Spleen (tissue), 11 donors: Measurements from ENCODE around the gene RSBN1. TPM values are rescaled to one million over a fixed set of nuclear protein-coding genes. Genes with fewer than 3 reads are reported as not detected.
A peak's percentile ranks its signal among the peaks of the same experiment; 100 is the strongest.

Experiments used
- DNase-seq: peaks from one replicate; pipeline ENCODE4 v3.0.0-alpha.2; 2020
- H3K27ac ChIP-seq, 8 donors: fragments of 200-600 bp; sonication (generic) in 7 of 8; 1 replicate in 4 of 8; 2 replicates in 4 of 8; pipeline versions ENCODE4 v1.5.0 to v1.8.0; 2016 to 2021; ENCODE audit warnings: inconsistent platforms in 4 of 8, mild to moderate bottlenecking in 4 of 8, moderate library complexity in 1 of 8
- H3K27me3 ChIP-seq, 7 donors: fragments of 200-600 bp; sonication (generic) in 6 of 7; replicated peaks in 1 of 7; 1 replicate in 4 of 7; 2 replicates in 3 of 7; pipeline versions ENCODE4 v1.5.0 to v1.8.0; 2016 to 2021; ENCODE audit warnings: inconsistent platforms in 3 of 7, mild to moderate bottlenecking in 1 of 7
- H3K36me3 ChIP-seq, 6 donors: fragments of 200-600 bp; sonication (generic) in 5 of 6; 1 replicate in 4 of 6; 2 replicates in 2 of 6; pipeline versions ENCODE4 v1.5.0 to v1.8.0; 2016 to 2021; ENCODE audit warnings: inconsistent platforms in 2 of 6
- H3K4me1 ChIP-seq, 6 donors: fragments of 200-600 bp; sonication (generic) in 5 of 6; 1 replicate in 3 of 6; 2 replicates in 3 of 6; pipeline versions ENCODE4 v1.5.0 to v1.8.0; 2016 to 2021; ENCODE audit warnings: inconsistent platforms in 3 of 6
- H3K4me3 ChIP-seq, 8 donors: fragments of 200-600 bp; sonication (generic) in 7 of 8; 1 replicate in 4 of 8; 2 replicates in 4 of 8; pipeline versions ENCODE4 v1.5.0 to v1.8.0; 2016 to 2021; ENCODE audit warnings: inconsistent platforms in 4 of 8, mild to moderate bottlenecking in 4 of 8, moderate library complexity in 2 of 8
- H3K9me3 ChIP-seq, 8 donors: fragments of 200-600 bp; sonication (generic) in 7 of 8; 1 replicate in 4 of 8; 2 replicates in 4 of 8; pipeline versions ENCODE4 v1.5.0 to v1.8.0; 2016 to 2021; ENCODE audit warnings: inconsistent platforms in 4 of 8
- POLR2A ChIP-seq, 3 donors: fragments of 450-650 bp; IDR thresholded peaks; one replicate each; pipeline ENCODE4 v1.5.1; 2017; ENCODE audit warnings: antibody characterized with exemption in 3 of 3, mild to moderate bottlenecking in 1 of 3
- POLR2AphosphoS5 ChIP-seq, 3 donors: sonication (generic); formaldehyde crosslinking; IDR thresholded peaks; one replicate each; pipeline ENCODE4 v1.5.1; 2017; ENCODE audit warnings: antibody characterized with exemption in 3 of 3
- WGBS, 5 donors: extraction: QIAGEN DNeasy Blood & Tissue Kit in 3 of 5; methylation state at CpG; one replicate each; pipeline versions ENCODE4 v1.1.5 to v1.1.7; 2013 to 2018; 5-methylcytosine and 5-hydroxymethylcytosine counted together
- intact Hi-C: fragments of 100-400 bp; cut with DNase I; formaldehyde crosslinking; loops from one replicate; pipeline ENCODE4 v1.15.0; 2023; ENCODE audit warnings: low total_unique reads
- polyA plus RNA-seq, 3 donors: library from polyadenylated mRNA; stranded (reverse); fragments of 200-250 nt; gene quantifications; one replicate each; pipeline ENCODE4 v1.2.1, GENCODE V29; 2013
- total RNA-seq, 7 donors: library from RNA; depleted of rRNA in 3 of 7; stranded (reverse); fragments of >200 nt in 3 of 7; fragmentation: NEBNext Ultra II Directional in 4 of 7; extraction: Animal tissue kit (Norgen Biotek cat#: 25700) in 4 of 7; gene quantifications; one replicate each; pipeline versions ENCODE4 v1.1.0 to v1.2.1, GENCODE V29; 2016 to 2021
- TF ChIP-seq, protein P1 (sequence below), 11 experiments: fragments of 200-600 bp in 7 of 11; fragments of 450-650 bp in 4 of 11; sonication (generic) in 4 of 11; IDR thresholded peaks in 8 of 11; conservative IDR thresholded peaks in 3 of 11; 1 replicate in 7 of 11; 2 replicates in 4 of 11; pipeline versions ENCODE4 v1.4.0 to v1.8.0; 2016 to 2021; ENCODE audit warnings: antibody characterized with exemption in 11 of 11, inconsistent platforms in 4 of 11, mild to moderate bottlenecking in 1 of 11
- donor health status: healthy with polysubstance abuse.
- donor health status: DM: no; HTN: no; CAD: no; lungs with moderate emphysema.
- donor health status: DM: no; HTN: no; CAD: no.
- donor health status: Bipolar disorder and iron deficiency.
- donor health status: healthy.
- donor health status: DM: no; HTN: no; CAD: no.
- donor health status: DM: yes; HTN: yes; CAD: no.

RSBN1 gene
- total and polyA plus RNA-seq, 10 donors: 5.4 to 34.0 (median 25.7) TPM

- H3K4me3 ChIP-seq: peak overlapping the region in 7 of 8 donors; percentile 66 to 95 (median 76)
- 41 to 57% (median 48%) methylated on average over 5 of the region's 5 CpGs for WGBS, 5 donors
Observed at GRCh38 chr1:113809670-113810602, 2.3 kb downstream of the RSBN1 start.

DNA sequence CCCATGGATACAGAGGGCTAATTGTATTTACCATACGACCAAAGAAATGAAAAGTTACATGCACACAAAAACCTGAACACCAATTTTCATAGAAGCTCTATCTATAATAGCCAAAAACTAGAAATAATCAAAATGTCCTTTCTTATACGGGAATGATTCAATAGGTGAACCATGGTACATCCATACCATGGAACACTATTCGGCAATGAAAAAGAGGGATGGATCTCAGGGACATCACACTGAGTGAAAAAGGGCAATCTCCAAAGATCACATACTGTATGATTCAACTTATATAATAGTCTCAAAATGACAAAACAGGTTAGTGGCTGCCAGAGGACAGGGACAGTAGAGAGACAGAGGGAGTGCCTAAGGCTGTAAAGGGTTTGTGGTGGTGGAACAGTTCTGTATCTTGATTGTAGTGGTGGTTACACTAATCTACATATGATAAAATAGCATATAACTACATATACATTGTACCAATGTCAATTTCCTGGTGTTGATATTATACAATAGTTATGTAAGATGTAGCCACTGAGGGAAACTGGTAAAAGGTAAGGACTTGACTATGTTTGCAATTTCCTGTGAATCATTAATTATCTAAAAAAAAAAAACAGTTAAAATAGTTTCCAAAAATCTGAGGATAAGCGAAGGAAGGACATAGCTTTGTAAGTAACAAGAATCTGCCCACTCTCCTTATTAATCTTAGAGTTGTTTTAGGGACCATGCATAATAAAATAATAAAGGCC is 3.7 kb downstream of the RSBN1 start:
- peaks cover 38 to 85% (median 74%) of the 10 kb centered on the region in 6 donors for H3K4me1 ChIP-seq
- no peaks in the 10 kb centered on the region for H3K9me3 ChIP-seq
- H3K27ac ChIP-seq: peak overlapping the region in 6 of 8 donors; percentile 5 to 98 (median 71)
- H3K27me3 ChIP-seq: no peaks in the 10 kb centered on the region
- TF ChIP-seq POLR2A (IDR thresholded peaks at IDR 0.05): no peak
- TF ChIP-seq, protein P1, sequence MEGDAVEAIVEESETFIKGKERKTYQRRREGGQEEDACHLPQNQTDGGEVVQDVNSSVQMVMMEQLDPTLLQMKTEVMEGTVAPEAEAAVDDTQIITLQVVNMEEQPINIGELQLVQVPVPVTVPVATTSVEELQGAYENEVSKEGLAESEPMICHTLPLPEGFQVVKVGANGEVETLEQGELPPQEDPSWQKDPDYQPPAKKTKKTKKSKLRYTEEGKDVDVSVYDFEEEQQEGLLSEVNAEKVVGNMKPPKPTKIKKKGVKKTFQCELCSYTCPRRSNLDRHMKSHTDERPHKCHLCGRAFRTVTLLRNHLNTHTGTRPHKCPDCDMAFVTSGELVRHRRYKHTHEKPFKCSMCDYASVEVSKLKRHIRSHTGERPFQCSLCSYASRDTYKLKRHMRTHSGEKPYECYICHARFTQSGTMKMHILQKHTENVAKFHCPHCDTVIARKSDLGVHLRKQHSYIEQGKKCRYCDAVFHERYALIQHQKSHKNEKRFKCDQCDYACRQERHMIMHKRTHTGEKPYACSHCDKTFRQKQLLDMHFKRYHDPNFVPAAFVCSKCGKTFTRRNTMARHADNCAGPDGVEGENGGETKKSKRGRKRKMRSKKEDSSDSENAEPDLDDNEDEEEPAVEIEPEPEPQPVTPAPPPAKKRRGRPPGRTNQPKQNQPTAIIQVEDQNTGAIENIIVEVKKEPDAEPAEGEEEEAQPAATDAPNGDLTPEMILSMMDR (IDR thresholded peaks at IDR 0.05 in 8 of 11, conservative IDR thresholded peaks at IDR 0.05 in 3 of 11): no peak
- TF ChIP-seq POLR2AphosphoS5 (IDR thresholded peaks at IDR 0.05): no peak
- 83 to 94% (median 89%) methylated on average over 4 of the region's 4 CpGs for WGBS, 5 donors
- peaks cover 0 to 6% (median 0%) of the 10 kb centered on the region in 6 donors for H3K36me3 ChIP-seq
- H3K4me3 ChIP-seq: peak overlapping the region in 2 of 8 donors; percentile 68 to 79
- DNase-seq: no peak
- intact Hi-C loops: no loop called here

More at GRCh38 chr1:113809670-113810602, 2.3 kb downstream of the RSBN1 start:
- H3K27me3 ChIP-seq: no peaks in the 10 kb centered on the region
- intact Hi-C loops: loop anchor here (10.0 kb wide), 1 partner anchor 45 kb away; no protein-coding TSS in a partner anchor
- peaks cover 0 to 12% (median 0%) of the 10 kb centered on the region in 6 donors for H3K36me3 ChIP-seq
- TF ChIP-seq POLR2A (IDR thresholded peaks at IDR 0.05): no peak
- no peak for TF ChIP-seq POLR2AphosphoS5 (IDR thresholded peaks at IDR 0.05)
- TF ChIP-seq, protein P1 (IDR thresholded peaks at IDR 0.05 in 8 of 11, conservative IDR thresholded peaks at IDR 0.05 in 3 of 11): no peak
- H3K4me1 ChIP-seq: peaks cover 27 to 72% (median 61%) of the 10 kb centered on the region in 6 donors
- DNase-seq: no peak
- H3K27ac ChIP-seq: peak overlapping the region in 6 of 8 donors; percentile 30 to 98 (median 96)
- no peaks in the 10 kb centered on the region for H3K9me3 ChIP-seq

DNA sequence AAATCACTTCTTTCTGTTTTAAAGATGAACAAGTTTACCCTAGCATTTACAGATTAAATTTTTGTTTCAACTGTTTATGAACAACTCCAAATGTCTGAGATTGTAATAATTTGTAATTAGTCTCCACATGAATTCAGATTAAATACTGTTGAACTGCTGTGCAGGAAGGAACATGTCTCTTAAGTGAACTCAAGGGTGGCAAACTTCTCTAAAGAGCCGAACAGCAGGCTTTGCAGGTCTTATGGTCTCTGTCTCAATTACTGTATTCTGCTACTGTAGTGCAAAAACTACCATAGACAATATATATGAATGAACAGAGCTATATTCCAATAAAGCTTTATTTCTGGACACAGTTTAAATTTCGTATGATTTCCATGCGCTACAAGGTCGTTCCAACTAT is 6.6 kb downstream of the RSBN1 start:
- 73 to 83% (median 80%) methylated on average over 4 of the region's 4 CpGs for WGBS, 5 donors
- TF ChIP-seq POLR2AphosphoS5 (IDR thresholded peaks at IDR 0.05): no peak
- TF ChIP-seq, protein P1 (IDR thresholded peaks at IDR 0.05 in 8 of 11, conservative IDR thresholded peaks at IDR 0.05 in 3 of 11): no peak
- TF ChIP-seq POLR2A (IDR thresholded peaks at IDR 0.05): no peak
- Histone ChIP-seq H3K27ac (peak overlapping the region in 3 of 8 donors; percentile 8 to 59 (median 54)), H3K4me1 (peaks cover 35 to 98% (median 82%) of the 10 kb centered on the region in 6 donors), H3K27me3 (no peaks in the 10 kb centered on the region), H3K36me3 (peaks cover 0 to 6% (median 0%) of the 10 kb centered on the region in 6 donors), H3K4me3 (no peak overlapping the region), H3K9me3 (no peaks in the 10 kb centered on the region)
- intact Hi-C loops: no loop called here
- DNase-seq: no peak
